GM21786 (cell line): Measurements from ENCODE around the gene CBR1.

Source experiments
- ATAC-seq: cut with Tn5 transposase; IDR thresholded peaks from one replicate; pipeline ENCODE4 v1.9.1; 2021; ENCODE audit not compliant: unreplicated experiment

Gene CBR1

DNA sequence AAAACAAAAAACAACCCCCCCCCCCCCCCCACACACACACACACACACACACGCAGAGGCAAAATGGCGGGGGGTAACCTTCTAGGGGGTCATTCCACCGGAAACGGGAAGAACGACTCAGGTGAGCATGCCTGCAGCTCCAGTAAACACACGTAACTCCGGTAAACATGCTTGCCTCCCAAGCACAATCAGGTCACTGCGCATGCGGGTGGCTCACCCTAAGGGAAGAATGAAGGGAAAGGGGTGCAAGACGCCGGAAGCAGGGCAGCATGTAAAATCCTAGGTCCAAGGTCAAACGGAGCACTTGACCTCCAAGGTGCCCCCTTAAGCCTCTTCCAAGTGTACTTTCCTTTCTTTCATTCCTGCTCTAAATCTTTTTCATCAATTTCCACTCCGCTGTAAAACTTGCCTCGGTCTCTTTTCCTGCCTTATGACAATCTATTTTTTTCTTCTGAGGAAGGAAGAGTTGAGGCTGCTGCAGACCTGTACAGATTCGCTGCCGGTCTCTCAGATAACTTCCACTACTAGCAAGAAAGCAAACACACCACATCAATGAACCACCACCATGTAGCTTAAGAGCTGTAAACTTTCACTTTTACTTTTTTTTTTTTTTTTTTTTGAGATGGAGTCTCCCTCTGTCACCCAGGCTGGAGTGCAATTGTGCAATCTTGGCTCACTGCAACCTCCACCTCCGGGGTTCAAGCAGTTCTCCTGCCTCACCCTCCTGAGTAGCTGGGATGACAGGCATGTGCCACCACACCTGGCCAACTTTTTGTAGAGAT lies 44.0 kb downstream of the CBR1 start:
- no peak for ATAC-seq

DNA sequence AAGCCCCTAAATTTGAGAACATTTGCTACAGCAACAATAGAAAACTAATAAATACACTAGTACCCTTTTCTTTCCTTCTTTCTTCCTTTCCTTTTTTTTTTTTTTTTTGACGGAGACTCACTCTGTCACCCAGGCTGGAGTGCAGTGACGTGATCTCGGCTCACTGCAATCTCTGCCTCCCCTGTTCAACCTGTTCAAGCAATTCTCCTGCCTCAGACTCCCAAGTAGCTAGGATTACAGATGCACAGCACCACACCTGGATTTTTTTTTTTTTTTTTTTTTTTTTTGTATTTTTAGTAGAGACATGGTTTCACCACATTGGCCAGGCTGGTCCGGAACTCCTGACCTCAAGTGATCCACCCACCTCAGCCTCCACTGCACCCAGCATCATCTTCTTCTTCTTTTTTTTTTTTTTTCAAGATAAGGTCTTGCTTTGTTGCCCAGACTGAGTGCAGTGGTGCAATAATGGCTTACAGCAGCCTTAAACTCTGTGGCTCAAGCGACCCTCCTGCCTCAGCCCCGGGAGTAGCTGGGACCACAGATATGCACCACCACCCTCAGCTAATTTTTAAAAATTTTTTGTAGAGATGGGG lies 45.4 kb downstream of the CBR1 start:
- ATAC-seq: no peak

DNA sequence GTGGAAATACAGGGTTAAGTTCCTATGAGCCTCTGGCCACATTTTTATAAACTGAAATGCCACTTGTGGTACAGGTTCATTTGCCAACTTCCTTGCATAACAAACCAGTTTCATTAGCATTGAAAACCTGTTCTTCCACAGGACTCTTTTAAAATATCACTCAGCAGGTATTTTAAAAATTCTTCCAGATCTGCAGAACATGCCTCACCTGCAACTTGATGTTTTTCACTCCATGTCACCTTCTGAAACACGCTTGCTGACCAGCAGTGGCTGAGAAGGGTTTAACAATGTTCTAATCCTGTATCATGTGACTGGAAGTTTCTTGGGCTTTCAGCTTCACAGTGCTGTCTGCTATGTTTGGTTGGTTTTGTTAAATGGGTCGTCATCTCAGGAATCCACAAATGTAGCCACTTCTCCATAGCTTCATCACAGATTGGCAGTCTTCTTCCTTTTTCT lies 47.5 kb downstream of the CBR1 start:
- ATAC-seq: no peak

DNA sequence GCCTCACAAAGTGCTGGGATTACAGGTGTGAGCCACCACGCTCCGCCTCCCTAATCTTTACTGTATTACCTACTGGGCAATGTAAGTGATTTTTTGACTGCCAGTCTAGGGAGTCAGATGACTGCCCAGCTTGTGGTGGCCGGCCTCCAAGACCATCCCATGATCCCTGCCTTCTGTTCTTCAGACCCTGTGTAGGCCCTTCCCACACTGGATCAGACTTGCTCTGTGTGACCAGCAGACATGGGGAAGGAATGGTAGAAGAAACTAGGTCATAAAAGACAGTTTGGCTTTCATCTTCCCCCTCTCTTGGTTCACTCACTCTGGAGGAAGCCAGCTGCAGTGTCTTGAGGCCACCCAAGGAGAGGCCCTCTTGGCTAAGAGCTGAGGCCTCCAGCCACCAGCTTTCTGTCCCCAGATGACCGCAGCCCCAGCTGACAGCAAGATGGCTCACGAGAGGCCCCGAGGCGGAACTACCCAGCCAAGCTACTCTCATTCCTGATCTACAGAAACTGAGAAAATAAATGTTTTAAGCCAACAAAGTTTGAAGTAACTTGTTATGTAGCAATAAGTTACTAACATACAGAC lies 50.6 kb downstream of the CBR1 start:
- ATAC-seq: no peak
